Activated T-cell treated with anti-CD3 and anti-CD28 coated beads for 48 hours (primary cell): ENCODE results near the gene GLDC.
"Not testable (repeated sequence)": the region's sequence is repeated elsewhere in the genome, so short reads cannot be mapped to it uniquely, and the experiment has no call there.

Experiments used
- DNase-seq: peaks from one replicate; pipeline ENCODE4 v3.0.0-alpha.2; 2020; ENCODE audit warnings: low read depth

Gene GLDC

GRCh38 chr9:6664204-6664680, 18.7 kb upstream of the GLDC start:
- DNase-seq, result no peak

GRCh38 chr9:6660512-6660911, 15.0 kb upstream of the GLDC start:
- no peak for DNase-seq

- no peak for DNase-seq
These were observed 13.3 kb upstream of the GLDC start for GRCh38 chr9:6658628-6659353.

- DNase-seq, result no peak
These were observed 11.2 kb upstream of the GLDC start for GRCh38 chr9:6656614-6657300.

- no peak for DNase-seq
These were observed 9.5 kb upstream of the GLDC start for GRCh38 chr9:6655036-6655435.

GRCh38 chr9:6646293-6646636, 736 bp upstream of the GLDC start:
- peak; percentile 20 for DNase-seq

- DNase-seq, result peak; percentile 8
These were observed 499 bp downstream of the GLDC start for GRCh38 chr9:6645105-6645354.

- no peak for DNase-seq
These were observed 1.0 kb downstream of the GLDC start for GRCh38 chr9:6644346-6645104.

- DNase-seq, result no peak
These were observed 3.6 kb downstream of the GLDC start for GRCh38 chr9:6641961-6642360.

- no peak for DNase-seq
These were observed 4.0 kb downstream of the GLDC start for GRCh38 chr9:6641561-6641960.

GRCh38 chr9:6641056-6641455, 4.5 kb downstream of the GLDC start:
- no peak for DNase-seq

- no peak for DNase-seq
These were observed 5.1 kb downstream of the GLDC start for GRCh38 chr9:6640268-6641051.

- no peak for DNase-seq
These were observed 5.9 kb downstream of the GLDC start for GRCh38 chr9:6639622-6640021.

GRCh38 chr9:6634444-6634843, 11.1 kb downstream of the GLDC start:
- no peak for DNase-seq

- DNase-seq, result no peak
These were observed 12.2 kb downstream of the GLDC start for GRCh38 chr9:6633378-6633777.

GRCh38 chr9:6632516-6633183, 12.9 kb downstream of the GLDC start:
- no peak for DNase-seq

- no peak for DNase-seq
These were observed 14.4 kb downstream of the GLDC start for GRCh38 chr9:6631207-6631512.

- no peak for DNase-seq
These were observed 14.9 kb downstream of the GLDC start for GRCh38 chr9:6630502-6631206.

- DNase-seq, result no peak
These were observed 16.8 kb downstream of the GLDC start for GRCh38 chr9:6628704-6629103.

GRCh38 chr9:6625363-6625762, 20.2 kb downstream of the GLDC start:
- no peak for DNase-seq

- DNase-seq, result not testable (repeated sequence)
These were observed 22.7 kb downstream of the GLDC start for GRCh38 chr9:6622784-6623183.

- no peak for DNase-seq
These were observed 24.7 kb downstream of the GLDC start for GRCh38 chr9:6620796-6621195.
